ENCODE data around the gene TRIM46.

TRIM46 gene

GRCh38 chr1:155173478-155174323, at the start of gene TRIM46:
TRIM46 (plus strand) TSS chr1:155173849; CDS start chr1:155173967, 118 bp downstream.
- in situ Hi-C loops (cut with MboI; ENCODE audit: low pct_unique_long_range_greater_than_20kb, low sequenced_read_pairs): no loop called here
- DNase-seq: no peak

- DNase-seq: no peak
- in situ Hi-C loops (cut with MboI; ENCODE audit: low pct_unique_long_range_greater_than_20kb, low sequenced_read_pairs): no loop called here
Measured at GRCh38 chr1:155124503-155125463, 48.9 kb upstream of the TRIM46 start.

GRCh38 chr1:155125511-155125945, 48.1 kb upstream of the TRIM46 start:
- DNase-seq: no peak
- in situ Hi-C loops (cut with MboI; ENCODE audit: low pct_unique_long_range_greater_than_20kb, low sequenced_read_pairs): no loop called here

GRCh38 chr1:155125946-155126555, 47.6 kb upstream of the TRIM46 start:
- in situ Hi-C loops (cut with MboI; ENCODE audit: low pct_unique_long_range_greater_than_20kb, low sequenced_read_pairs): no loop called here
- no peak for DNase-seq

GRCh38 chr1:155126556-155127104, 47.0 kb upstream of the TRIM46 start:
- no peak for DNase-seq
- in situ Hi-C loops (cut with MboI; ENCODE audit: low pct_unique_long_range_greater_than_20kb, low sequenced_read_pairs): no loop called here

GRCh38 chr1:155127105-155127966, 46.3 kb upstream of the TRIM46 start, which contains the start of gene EFNA1:
EFNA1 (plus strand) TSS chr1:155127876; CDS start chr1:155127978, 102 bp downstream.
- in situ Hi-C loops (cut with MboI; ENCODE audit: low pct_unique_long_range_greater_than_20kb, low sequenced_read_pairs): no loop called here
- peak; percentile 54 for DNase-seq

GRCh38 chr1:155127967-155128754, 45.5 kb upstream of the TRIM46 start:
- in situ Hi-C loops (cut with MboI; ENCODE audit: low pct_unique_long_range_greater_than_20kb, low sequenced_read_pairs): no loop called here
- DNase-seq: no peak

- DNase-seq: peak; percentile 15
- in situ Hi-C loops (cut with MboI; ENCODE audit: low pct_unique_long_range_greater_than_20kb, low sequenced_read_pairs): no loop called here
Measured at GRCh38 chr1:155128755-155129473, 44.7 kb upstream of the TRIM46 start.

- no peak for DNase-seq
- in situ Hi-C loops (cut with MboI; ENCODE audit: low pct_unique_long_range_greater_than_20kb, low sequenced_read_pairs): no loop called here
Measured at GRCh38 chr1:155130272-155131006, 43.2 kb upstream of the TRIM46 start.

- in situ Hi-C loops (cut with MboI; ENCODE audit: low pct_unique_long_range_greater_than_20kb, low sequenced_read_pairs): no loop called here
- DNase-seq: no peak
Measured at GRCh38 chr1:155131285-155131684, 42.4 kb upstream of the TRIM46 start.

- no peak for DNase-seq
- in situ Hi-C loops (cut with MboI; ENCODE audit: low pct_unique_long_range_greater_than_20kb, low sequenced_read_pairs): no loop called here
Measured at GRCh38 chr1:155131856-155132255, 41.8 kb upstream of the TRIM46 start.

- in situ Hi-C loops (cut with MboI; ENCODE audit: low pct_unique_long_range_greater_than_20kb, low sequenced_read_pairs): no loop called here
- DNase-seq: no peak
Measured at GRCh38 chr1:155133799-155134281, 39.8 kb upstream of the TRIM46 start.

GRCh38 chr1:155134322-155134721, 39.3 kb upstream of the TRIM46 start:
- in situ Hi-C loops (cut with MboI; ENCODE audit: low pct_unique_long_range_greater_than_20kb, low sequenced_read_pairs): no loop called here
- no peak for DNase-seq

- in situ Hi-C loops (cut with MboI; ENCODE audit: low pct_unique_long_range_greater_than_20kb, low sequenced_read_pairs): no loop called here
- DNase-seq: peak; percentile 81
Measured at GRCh38 chr1:155134880-155135414, 38.7 kb upstream of the TRIM46 start.

GRCh38 chr1:155135415-155136028, 38.1 kb upstream of the TRIM46 start, which contains the start of gene SLC50A1:
SLC50A1 (plus strand) TSS chr1:155135852; CDS start chr1:155135912, 60 bp downstream.
- in situ Hi-C loops (cut with MboI; ENCODE audit: low pct_unique_long_range_greater_than_20kb, low sequenced_read_pairs): no loop called here

More at GRCh38 chr1:155135415-155136028, 38.1 kb upstream of the TRIM46 start, which contains the start of gene SLC50A1:
- DNase-seq: peak; percentile 95

Data from KBM-7 (cell line).